ENCODE results near the gene EYA3.

The EYA3 gene

GRCh38 chr1:28112388-28113241 lies 24.2 kb upstream of the EYA3 start:
- in situ Hi-C loops (cut with MboI; ENCODE audit: low sequenced_read_pairs): no loop called here

DNA sequence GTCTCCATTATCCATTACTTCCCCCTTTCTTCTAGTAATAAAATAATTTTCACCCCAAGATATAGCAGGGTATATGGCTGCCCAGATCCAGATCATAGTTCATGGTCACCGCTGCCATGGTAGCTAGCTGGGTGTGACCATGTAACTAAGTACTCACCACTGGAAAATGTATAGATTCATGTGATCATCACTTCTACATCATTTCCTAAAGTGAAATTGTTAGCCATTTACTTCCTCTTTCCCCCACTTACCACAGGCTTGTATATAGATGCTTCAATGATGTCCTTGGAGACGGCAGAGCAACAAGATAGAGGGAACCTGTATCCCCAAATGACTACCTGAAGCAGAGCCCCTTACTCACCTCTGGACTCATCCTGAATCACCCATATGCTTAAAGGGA lies 22.7 kb upstream of the EYA3 start:
- in situ Hi-C loops (cut with MboI; ENCODE audit: low sequenced_read_pairs): no loop called here

- in situ Hi-C loops (cut with MboI; ENCODE audit: low sequenced_read_pairs): no loop called here
Measured at GRCh38 chr1:28110555-28110954, 22.1 kb upstream of the EYA3 start.

GRCh38 chr1:28109639-28110038 lies 21.2 kb upstream of the EYA3 start:
- in situ Hi-C loops (cut with MboI; ENCODE audit: low sequenced_read_pairs): no loop called here

GRCh38 chr1:28108001-28108400 lies 19.6 kb upstream of the EYA3 start:
- in situ Hi-C loops (cut with MboI; ENCODE audit: low sequenced_read_pairs): no loop called here

- in situ Hi-C loops (cut with MboI; ENCODE audit: low sequenced_read_pairs): no loop called here
Measured at GRCh38 chr1:28104866-28105467, 16.6 kb upstream of the EYA3 start.

- in situ Hi-C loops (cut with MboI; ENCODE audit: low sequenced_read_pairs): no loop called here
Measured at GRCh38 chr1:28102189-28102588, 13.8 kb upstream of the EYA3 start.

GRCh38 chr1:28099050-28099769 lies 10.8 kb upstream of the EYA3 start:
- in situ Hi-C loops (cut with MboI; ENCODE audit: low sequenced_read_pairs): loop anchor here (10.0 kb wide), 1 partner anchor 106 kb away; no protein-coding TSS in a partner anchor

- in situ Hi-C loops (cut with MboI; ENCODE audit: low sequenced_read_pairs): loop anchor here (10.0 kb wide), 1 partner anchor 108 kb away; no protein-coding TSS in a partner anchor
Measured at GRCh38 chr1:28097100-28097472, 8.7 kb upstream of the EYA3 start.

DNA sequence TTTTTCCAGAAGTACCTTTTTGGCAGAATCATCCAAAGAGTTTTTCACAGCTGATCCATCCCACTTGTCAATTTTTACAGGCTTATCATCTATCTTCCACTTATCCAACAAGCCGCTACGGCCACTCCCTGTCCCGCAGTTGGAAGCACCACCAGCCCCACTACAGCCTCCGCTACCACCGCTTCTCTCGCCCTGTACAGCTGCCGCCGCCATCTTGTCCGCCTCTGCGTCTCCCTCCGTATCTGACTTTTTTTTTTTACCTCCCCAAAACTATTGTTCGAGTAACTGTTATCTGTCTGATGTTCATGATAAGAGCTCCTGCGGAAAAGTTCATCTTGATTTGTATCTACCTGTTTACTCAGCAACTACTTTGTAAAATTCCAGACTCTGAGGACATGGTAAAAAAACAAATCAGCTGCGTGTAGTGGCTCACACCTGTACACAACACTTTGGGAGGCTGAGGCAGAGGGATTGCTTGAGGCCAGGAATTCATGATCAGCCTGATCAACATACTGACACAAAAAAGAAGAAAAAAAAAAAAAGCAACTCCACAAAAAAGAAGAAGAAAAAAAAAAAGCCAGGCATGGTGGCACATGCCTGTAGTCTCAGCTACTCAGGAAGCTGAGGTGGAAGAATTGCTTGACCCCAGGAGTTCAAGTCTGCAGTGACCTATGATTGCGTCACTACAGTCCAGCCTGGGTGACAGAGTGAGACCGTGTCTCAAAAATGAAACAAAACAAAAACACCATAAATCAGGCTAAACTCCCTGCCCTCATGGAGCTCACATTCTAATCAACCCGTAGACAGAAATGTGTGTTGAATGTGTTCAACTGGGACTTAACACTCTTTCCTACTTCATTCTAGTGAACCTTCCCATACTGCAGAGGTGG lies 8.0 kb upstream of the EYA3 start:
- in situ Hi-C loops (cut with MboI; ENCODE audit: low sequenced_read_pairs): loop anchor here (10.0 kb wide), 1 partner anchor 108 kb away; no protein-coding TSS in a partner anchor

DNA sequence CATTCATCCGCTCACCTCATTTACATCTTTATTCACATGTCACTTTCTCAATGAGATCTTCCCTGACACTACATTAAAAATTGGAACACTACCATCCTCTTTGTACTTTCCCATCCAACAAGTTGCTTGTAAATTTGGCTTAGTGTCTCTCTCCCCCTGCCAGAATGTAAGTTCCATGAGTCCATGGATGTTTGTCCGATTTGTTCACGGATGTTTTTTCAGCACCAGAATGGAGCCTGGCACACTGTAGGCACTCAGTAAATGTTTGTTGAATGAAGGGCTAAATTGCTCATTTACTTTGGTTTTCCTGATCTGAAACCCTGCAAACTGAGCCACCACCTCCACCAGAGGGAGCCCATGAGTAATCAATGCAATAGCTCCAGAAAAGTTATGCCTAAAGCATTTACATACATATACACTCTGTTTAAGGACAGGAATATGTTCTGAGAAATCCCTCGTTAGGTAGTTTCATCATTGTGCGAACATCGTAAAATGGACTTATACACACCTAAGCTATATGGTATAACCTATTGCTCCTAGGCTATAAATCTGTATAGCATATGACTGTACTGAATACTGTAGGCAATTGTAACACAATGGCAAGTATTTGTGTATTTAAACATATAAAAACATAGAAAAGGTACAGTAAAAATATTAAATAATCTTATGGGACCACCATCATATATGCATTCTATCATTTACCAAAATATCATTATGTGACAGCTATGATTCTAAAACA lies 2.8 kb upstream of the EYA3 start:
- in situ Hi-C loops (cut with MboI; ENCODE audit: low sequenced_read_pairs): loop anchor here (10.0 kb wide), 1 partner anchor 114 kb away; no protein-coding TSS in a partner anchor

DNA sequence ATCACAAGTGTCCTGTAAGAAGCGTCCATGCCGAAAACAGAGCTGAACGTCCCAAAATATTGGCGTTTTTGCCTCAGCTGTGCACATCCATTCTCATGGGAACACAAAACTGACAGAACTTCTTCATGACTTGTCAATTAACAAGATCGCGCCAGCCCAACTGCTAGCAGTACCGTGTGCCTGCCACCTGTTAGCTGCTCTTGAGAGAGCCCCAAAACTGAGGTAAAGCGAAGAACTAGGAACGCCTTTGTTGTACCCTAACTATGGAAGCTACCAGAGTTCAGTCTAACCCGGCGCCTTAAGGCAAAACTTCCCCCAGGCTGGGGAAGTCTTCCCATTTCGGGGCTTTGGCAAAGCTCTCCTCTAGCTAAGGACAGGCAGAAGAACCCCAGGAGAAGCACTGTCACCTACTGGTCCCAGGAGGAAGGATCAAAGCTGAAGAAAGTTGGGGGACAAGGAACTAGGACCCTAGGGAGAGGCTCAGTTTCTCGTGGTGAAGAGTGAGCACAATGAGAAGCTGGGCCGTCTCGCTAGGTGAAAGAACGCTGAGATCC lies 719 bp downstream of the EYA3 start:
- in situ Hi-C loops (cut with MboI; ENCODE audit: low sequenced_read_pairs): no loop called here

GRCh38 chr1:28086651-28087050 lies 1.8 kb downstream of the EYA3 start:
- in situ Hi-C loops (cut with MboI; ENCODE audit: low sequenced_read_pairs): no loop called here

DNA sequence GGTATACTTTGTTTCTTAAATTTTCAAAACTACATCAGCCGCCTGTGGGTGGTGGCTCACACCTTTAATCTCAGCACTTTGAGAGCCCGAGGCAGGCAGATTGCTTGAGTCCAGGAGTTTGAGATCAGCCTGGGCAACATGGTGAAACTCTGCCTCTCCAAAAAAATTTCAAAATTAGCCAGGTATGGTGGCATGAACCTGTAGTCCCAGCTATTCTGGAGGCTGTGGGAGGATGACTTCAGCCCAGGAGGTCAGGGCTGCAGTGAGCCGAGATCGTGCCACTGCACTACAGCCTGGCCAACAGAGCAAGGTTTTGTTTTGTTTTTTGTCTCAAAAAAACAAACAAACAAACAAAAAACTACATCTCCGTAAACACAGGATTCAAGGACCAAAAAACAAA lies 3.3 kb downstream of the EYA3 start:
- in situ Hi-C loops (cut with MboI; ENCODE audit: low sequenced_read_pairs): no loop called here

- in situ Hi-C loops (cut with MboI; ENCODE audit: low sequenced_read_pairs): no loop called here
Measured at GRCh38 chr1:28083876-28084275, 4.5 kb downstream of the EYA3 start.

GRCh38 chr1:28078680-28079626 lies 9.5 kb downstream of the EYA3 start:
- in situ Hi-C loops (cut with MboI; ENCODE audit: low sequenced_read_pairs): no loop called here

- in situ Hi-C loops (cut with MboI; ENCODE audit: low sequenced_read_pairs): no loop called here
Measured at GRCh38 chr1:28078262-28078661, 10.1 kb downstream of the EYA3 start.

DNA sequence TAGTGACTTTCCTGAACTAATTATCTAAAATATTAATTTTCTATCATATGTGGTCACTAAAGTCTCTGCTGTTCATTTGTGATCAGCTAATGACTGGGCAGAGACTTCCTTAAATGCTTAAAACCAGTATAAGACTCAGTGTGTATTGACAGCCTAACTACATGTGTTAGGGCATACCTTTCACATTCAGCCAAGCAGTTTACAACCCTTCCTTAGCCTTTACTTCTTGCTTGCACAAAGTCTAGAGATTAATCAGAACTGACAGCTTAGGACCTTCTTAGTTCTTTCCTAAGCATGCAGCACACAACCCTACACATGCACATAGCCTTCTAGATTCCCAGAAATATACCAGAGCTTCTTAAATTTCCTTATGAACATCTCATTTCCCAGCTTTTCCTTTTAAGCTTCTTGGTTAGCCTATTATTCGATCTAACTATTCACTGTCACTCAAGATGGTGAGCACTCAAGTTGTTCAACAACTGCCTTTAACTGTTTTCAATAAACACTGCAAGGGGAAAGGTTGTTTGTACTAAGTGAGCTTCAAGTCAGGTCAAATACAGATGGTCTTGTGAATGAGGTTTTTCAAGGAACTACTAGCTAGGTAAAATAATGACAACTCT lies 13.4 kb downstream of the EYA3 start:
- in situ Hi-C loops (cut with MboI; ENCODE audit: low sequenced_read_pairs): no loop called here
